H1 (cell line): Measurements from ENCODE around the gene SPATS2L. TPM values are rescaled to one million over a fixed set of nuclear protein-coding genes. Genes with fewer than 3 reads are reported as not detected.

Experiments
- CEBPB ChIP-seq: IDR thresholded peaks from 2 replicates; pipeline ENCODE4 v1.6.1; 2012; ENCODE audit warnings: low read depth, low read length
- CHD7 ChIP-seq: fragments of 300-600 bp; sonication (generic); IDR thresholded peaks from 2 replicates; pipeline ENCODE4 v1.7.1; 2012; ENCODE audit warnings: low read length, moderate library complexity, mild to moderate bottlenecking, inconsistent platforms; ENCODE audit not compliant: insufficient replicate concordance
- CREB1 ChIP-seq: IDR thresholded peaks from 2 replicates; pipeline ENCODE4 v1.6.1; 2012; ENCODE audit warnings: inconsistent platforms
- GTF2F1 ChIP-seq: IDR thresholded peaks from 2 replicates; pipeline ENCODE4 v1.6.1; 2012; ENCODE audit warnings: low read depth, low read length, improper control_type of control experiment, borderline replicate concordance
- JUN ChIP-seq: IDR thresholded peaks from 2 replicates; pipeline ENCODE4 v1.6.1; 2011; ENCODE audit warnings: low read depth, mild to moderate bottlenecking, improper control_type of control experiment, low read length
- RFX5 ChIP-seq: IDR thresholded peaks from 2 replicates; pipeline ENCODE4 v1.6.1; 2011; ENCODE audit warnings: low read depth, low read length, improper control_type of control experiment, borderline replicate concordance
- TAF1 ChIP-seq: IDR thresholded peaks from 2 replicates; pipeline ENCODE4 v1.6.1; 2011; ENCODE audit warnings: mild to moderate bottlenecking, low read depth, low read length
- USF2 ChIP-seq: IDR thresholded peaks from 2 replicates; pipeline ENCODE4 v1.6.1; 2011; ENCODE audit warnings: low read length, improper control_type of control experiment
- polyA plus RNA-seq, 7 experiments: library from polyadenylated mRNA; depleted of rRNA in 3 of 7; stranded (reverse) in 5 of 7; unstranded in 2 of 7; fragments of >200 nt in 5 of 7; fragments of 200-250 nt in 2 of 7; gene quantifications; 1 replicate in 5 of 7; 2 replicates in 1 of 7; 4 replicates in 1 of 7; pipeline versions ENCODE4 v1.2.1 to v1.2.3, GENCODE V29; 2011 to 2013; ENCODE audit warnings: missing spikeins in 2 of 7, mixed read lengths in 2 of 7
- total RNA-seq: library from RNA; stranded (reverse); fragmentation: NEBNext Ultra II Directional; extraction: Animal tissue kit (Norgen Biotek cat#: 25700); gene quantifications from 2 replicates; pipeline ENCODE4 v1.2.1, GENCODE V29; 2021

SPATS2L gene
- total and polyA plus RNA-seq, 2 of the 8 experiments (the other 6 are each of a cell fraction or from before 2014, with no cell fraction given): 67.3 to 189 TPM

- TF ChIP-seq CHD7: no peak
- TF ChIP-seq RFX5: no peak
- no peak for TF ChIP-seq USF2
- TF ChIP-seq CEBPB: no peak
- TF ChIP-seq GTF2F1: no peak
- TF ChIP-seq JUN: no peak
- no peak for TF ChIP-seq CREB1
- no peak for TF ChIP-seq TAF1
These were observed 634 bp downstream of the SPATS2L start (continued) for GRCh38 chr2:200306931-200307723.
